Measurements from ENCODE around the gene PMEPA1. TPM values are rescaled to one million over a fixed set of nuclear protein-coding genes. Genes with fewer than 3 reads are reported as not detected.

Gene PMEPA1
- total and polyA plus RNA-seq, 2 experiments from 2014 or later, result 7.3 to 15.4 TPM

GRCh38 chr20:57695012-57695411, 14.8 kb downstream of the PMEPA1 start:
- peaks cover 66% of the 10 kb centered on the region for H4K20me1 ChIP-seq (replicated peaks; ENCODE audit: insufficient read depth)
- no peaks in the 10 kb centered on the region for H3K36me3 Mint-ChIP-seq (ENCODE audit: low read depth)
- H3K4me2 ChIP-seq, result no peak overlapping the region
- DNase-seq (ENCODE audit: low spot score), result no peak
- peaks cover 5% of the 10 kb centered on the region for H3K27me3 Mint-ChIP-seq (ENCODE audit: insufficient read depth, low read depth, poor library complexity)
- ATAC-seq, result no peak
- peaks cover 35% of the 10 kb centered on the region for H3K4me1 ChIP-seq (ENCODE audit: insufficient read depth)
- peaks cover 71% of the 10 kb centered on the region for H3K4me1 Mint-ChIP-seq
- no peaks in the 10 kb centered on the region for H3K9me2 ChIP-seq (ENCODE audit: insufficient read depth)
- H3K36me3 ChIP-seq (ENCODE audit: insufficient read depth), result no peaks in the 10 kb centered on the region
- no peaks in the 10 kb centered on the region for H3F3A ChIP-seq (replicated peaks; ENCODE audit: low read depth)
- H2AFZ ChIP-seq, result no peak overlapping the region
- H3K79me2 ChIP-seq (replicated peaks; ENCODE audit: insufficient read depth), result peaks cover 100% of the 10 kb centered on the region
- H3K4me3 ChIP-seq, result no peak overlapping the region
- no peak overlapping the region for H3K4me3 Mint-ChIP-seq
- no peaks in the 10 kb centered on the region for H3K27me3 ChIP-seq (ENCODE audit: insufficient read depth)
- H3K27ac ChIP-seq (ENCODE audit: low read depth), result no peak overlapping the region
- no peaks in the 10 kb centered on the region for H3K9me3 Mint-ChIP-seq
- H3K27ac Mint-ChIP-seq, result peak overlapping the region; percentile 74; the same call in 1 of the 2 replicates
- TF ChIP-seq STAT1 (IDR thresholded peaks at IDR 0.05; ENCODE audit: unreplicated experiment), result no peak
- TF ChIP-seq NANOG (IDR thresholded peaks at IDR 0.05; ENCODE audit: borderline replicate concordance), result no peak
- TF ChIP-seq POLR2AphosphoS5 (IDR thresholded peaks at IDR 0.05; ENCODE audit: low read depth), result no peak
- no peak for TF ChIP-seq CREB1 (CRISPR knock-in tag; IDR thresholded peaks at IDR 0.05; ENCODE audit: low read depth)
- TF ChIP-seq ETS1 (IDR thresholded peaks at IDR 0.05), result no peak
- TF ChIP-seq EZH2 (IDR thresholded peaks at IDR 0.05; ENCODE audit: low read depth, unreplicated experiment), result no peak
- TF ChIP-seq, protein P1, sequence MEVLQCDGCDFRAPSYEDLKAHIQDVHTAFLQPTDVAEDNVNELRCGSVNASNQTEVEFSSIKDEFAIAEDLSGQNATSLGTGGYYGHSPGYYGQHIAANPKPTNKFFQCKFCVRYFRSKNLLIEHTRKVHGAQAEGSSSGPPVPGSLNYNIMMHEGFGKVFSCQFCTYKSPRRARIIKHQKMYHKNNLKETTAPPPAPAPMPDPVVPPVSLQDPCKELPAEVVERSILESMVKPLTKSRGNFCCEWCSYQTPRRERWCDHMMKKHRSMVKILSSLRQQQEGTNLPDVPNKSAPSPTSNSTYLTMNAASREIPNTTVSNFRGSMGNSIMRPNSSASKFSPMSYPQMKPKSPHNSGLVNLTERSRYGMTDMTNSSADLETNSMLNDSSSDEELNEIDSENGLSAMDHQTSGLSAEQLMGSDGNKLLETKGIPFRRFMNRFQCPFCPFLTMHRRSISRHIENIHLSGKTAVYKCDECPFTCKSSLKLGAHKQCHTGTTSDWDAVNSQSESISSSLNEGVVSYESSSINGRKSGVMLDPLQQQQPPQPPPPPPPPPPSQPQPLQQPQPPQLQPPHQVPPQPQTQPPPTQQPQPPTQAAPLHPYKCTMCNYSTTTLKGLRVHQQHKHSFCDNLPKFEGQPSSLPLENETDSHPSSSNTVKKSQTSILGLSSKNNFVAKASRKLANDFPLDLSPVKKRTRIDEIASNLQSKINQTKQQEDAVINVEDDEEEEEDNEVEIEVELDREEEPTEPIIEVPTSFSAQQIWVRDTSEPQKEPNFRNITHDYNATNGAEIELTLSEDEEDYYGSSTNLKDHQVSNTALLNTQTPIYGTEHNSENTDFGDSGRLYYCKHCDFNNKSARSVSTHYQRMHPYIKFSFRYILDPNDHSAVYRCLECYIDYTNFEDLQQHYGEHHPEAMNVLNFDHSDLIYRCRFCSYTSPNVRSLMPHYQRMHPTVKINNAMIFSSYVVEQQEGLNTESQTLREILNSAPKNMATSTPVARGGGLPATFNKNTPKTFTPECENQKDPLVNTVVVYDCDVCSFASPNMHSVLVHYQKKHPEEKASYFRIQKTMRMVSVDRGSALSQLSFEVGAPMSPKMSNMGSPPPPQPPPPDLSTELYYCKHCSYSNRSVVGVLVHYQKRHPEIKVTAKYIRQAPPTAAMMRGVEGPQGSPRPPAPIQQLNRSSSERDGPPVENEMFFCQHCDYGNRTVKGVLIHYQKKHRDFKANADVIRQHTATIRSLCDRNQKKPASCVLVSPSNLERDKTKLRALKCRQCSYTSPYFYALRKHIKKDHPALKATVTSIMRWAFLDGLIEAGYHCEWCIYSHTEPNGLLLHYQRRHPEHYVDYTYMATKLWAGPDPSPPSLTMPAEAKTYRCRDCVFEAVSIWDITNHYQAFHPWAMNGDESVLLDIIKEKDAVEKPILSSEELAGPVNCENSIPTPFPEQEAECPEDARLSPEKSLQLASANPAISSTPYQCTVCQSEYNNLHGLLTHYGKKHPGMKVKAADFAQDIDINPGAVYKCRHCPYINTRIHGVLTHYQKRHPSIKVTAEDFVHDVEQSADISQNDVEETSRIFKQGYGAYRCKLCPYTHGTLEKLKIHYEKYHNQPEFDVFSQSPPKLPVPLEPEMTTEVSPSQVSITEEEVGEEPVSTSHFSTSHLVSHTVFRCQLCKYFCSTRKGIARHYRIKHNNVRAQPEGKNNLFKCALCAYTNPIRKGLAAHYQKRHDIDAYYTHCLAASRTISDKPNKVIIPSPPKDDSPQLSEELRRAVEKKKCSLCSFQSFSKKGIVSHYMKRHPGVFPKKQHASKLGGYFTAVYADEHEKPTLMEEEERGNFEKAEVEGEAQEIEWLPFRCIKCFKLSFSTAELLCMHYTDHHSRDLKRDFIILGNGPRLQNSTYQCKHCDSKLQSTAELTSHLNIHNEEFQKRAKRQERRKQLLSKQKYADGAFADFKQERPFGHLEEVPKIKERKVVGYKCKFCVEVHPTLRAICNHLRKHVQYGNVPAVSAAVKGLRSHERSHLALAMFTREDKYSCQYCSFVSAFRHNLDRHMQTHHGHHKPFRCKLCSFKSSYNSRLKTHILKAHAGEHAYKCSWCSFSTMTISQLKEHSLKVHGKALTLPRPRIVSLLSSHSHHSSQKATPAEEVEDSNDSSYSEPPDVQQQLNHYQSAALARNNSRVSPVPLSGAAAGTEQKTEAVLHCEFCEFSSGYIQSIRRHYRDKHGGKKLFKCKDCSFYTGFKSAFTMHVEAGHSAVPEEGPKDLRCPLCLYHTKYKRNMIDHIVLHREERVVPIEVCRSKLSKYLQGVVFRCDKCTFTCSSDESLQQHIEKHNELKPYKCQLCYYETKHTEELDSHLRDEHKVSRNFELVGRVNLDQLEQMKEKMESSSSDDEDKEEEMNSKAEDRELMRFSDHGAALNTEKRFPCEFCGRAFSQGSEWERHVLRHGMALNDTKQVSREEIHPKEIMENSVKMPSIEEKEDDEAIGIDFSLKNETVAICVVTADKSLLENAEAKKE (CRISPR knock-in tag; IDR thresholded peaks at IDR 0.05), result no peak
- TF ChIP-seq EZH2phosphoT487 (IDR thresholded peaks at IDR 0.05; ENCODE audit: unreplicated experiment), result no peak
- TF ChIP-seq ZNF114 (CRISPR knock-in tag; IDR thresholded peaks at IDR 0.05), result no peak
- TF ChIP-seq, protein P2, sequence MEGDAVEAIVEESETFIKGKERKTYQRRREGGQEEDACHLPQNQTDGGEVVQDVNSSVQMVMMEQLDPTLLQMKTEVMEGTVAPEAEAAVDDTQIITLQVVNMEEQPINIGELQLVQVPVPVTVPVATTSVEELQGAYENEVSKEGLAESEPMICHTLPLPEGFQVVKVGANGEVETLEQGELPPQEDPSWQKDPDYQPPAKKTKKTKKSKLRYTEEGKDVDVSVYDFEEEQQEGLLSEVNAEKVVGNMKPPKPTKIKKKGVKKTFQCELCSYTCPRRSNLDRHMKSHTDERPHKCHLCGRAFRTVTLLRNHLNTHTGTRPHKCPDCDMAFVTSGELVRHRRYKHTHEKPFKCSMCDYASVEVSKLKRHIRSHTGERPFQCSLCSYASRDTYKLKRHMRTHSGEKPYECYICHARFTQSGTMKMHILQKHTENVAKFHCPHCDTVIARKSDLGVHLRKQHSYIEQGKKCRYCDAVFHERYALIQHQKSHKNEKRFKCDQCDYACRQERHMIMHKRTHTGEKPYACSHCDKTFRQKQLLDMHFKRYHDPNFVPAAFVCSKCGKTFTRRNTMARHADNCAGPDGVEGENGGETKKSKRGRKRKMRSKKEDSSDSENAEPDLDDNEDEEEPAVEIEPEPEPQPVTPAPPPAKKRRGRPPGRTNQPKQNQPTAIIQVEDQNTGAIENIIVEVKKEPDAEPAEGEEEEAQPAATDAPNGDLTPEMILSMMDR (conservative IDR thresholded peaks at IDR 0.05; ENCODE audit: low read depth in 2 of 2), result no peak
- TF ChIP-seq JUNB (IDR thresholded peaks at IDR 0.05; ENCODE audit: unreplicated experiment), result no peak
- TF ChIP-seq ZNF331 (CRISPR knock-in tag; IDR thresholded peaks at IDR 0.05; ENCODE audit: low read depth), result no peak
- no peak for TF ChIP-seq REST (IDR thresholded peaks at IDR 0.05; ENCODE audit: unreplicated experiment)

Data from GM23338 (cell line).